Ovary (tissue), 9 donors: Measurements from ENCODE around the gene AVEN. TPM values are rescaled to one million over a fixed set of nuclear protein-coding genes. Genes with fewer than 3 reads are reported as not detected.

ENCODE experiments used
- DNase-seq, 5 donors: peaks; one replicate each; pipeline ENCODE4 v3.0.0-alpha.2; 2019 to 2020
- H3K27ac ChIP-seq, 2 donors: fragments of 200-600 bp; one replicate each; pipeline versions ENCODE4 v1.5.1 to v1.8.0; 2019 to 2022
- H3K27me3 ChIP-seq: fragments of 200-600 bp; one replicate; pipeline ENCODE4 v1.8.0; 2022
- H3K36me3 ChIP-seq: fragments of 200-600 bp; sonication (generic); one replicate; pipeline ENCODE4 v1.5.1; 2019
- H3K4me1 ChIP-seq: one replicate; pipeline ENCODE4 v1.8.1; 2013; ENCODE audit warnings: mild to moderate bottlenecking, moderate library complexity; ENCODE audit not compliant: insufficient read depth
- H3K4me3 ChIP-seq: fragments of 200-600 bp; sonication (generic); one replicate; pipeline ENCODE4 v1.5.1; 2017
- H3K9me3 ChIP-seq, 2 donors: fragments of 200-600 bp in 1 of 2; sonication (generic) in 1 of 2; one replicate each; pipeline versions ENCODE4 v1.5.1 to v1.8.1; 2013 to 2019; ENCODE audit warnings: mild to moderate bottlenecking in 1 of 2, moderate library complexity in 1 of 2
- CTCF ChIP-seq, 3 donors: fragments of 450-650 bp in 2 of 3; fragments of 200-600 bp in 1 of 3; IDR thresholded peaks; one replicate each; pipeline versions ENCODE4 v1.5.1 to v1.8.0; 2016 to 2022; ENCODE audit warnings: antibody characterized with exemption in 3 of 3, mild to moderate bottlenecking in 1 of 3
- EP300 ChIP-seq: sonication (generic); formaldehyde crosslinking; IDR thresholded peaks from one replicate; pipeline ENCODE4 v1.6.1; 2017; ENCODE audit warnings: antibody characterized with exemption
- POLR2A ChIP-seq: fragments of 450-650 bp; IDR thresholded peaks from one replicate; pipeline ENCODE4 v1.6.1; 2017; ENCODE audit warnings: antibody characterized with exemption, mild to moderate bottlenecking, moderate library complexity
- WGBS, 3 donors: extraction: QIAGEN DNeasy Blood & Tissue Kit in 1 of 3; methylation state at CpG; one replicate each; pipeline versions ENCODE4 v1.1.5 to v1.1.7; 2013 to 2017; 5-methylcytosine and 5-hydroxymethylcytosine counted together
- intact Hi-C, 4 donors: fragments of 100-400 bp; cut with DNase I; formaldehyde crosslinking; loops; one replicate each; pipeline versions ENCODE4 v1.11.0 to v1.15.1; 2022 to 2023
- polyA plus RNA-seq, 2 donors: library from polyadenylated mRNA; stranded (reverse); fragments of 200-250 nt in 1 of 2; fragments of 350-450 nt in 1 of 2; fragmentation: Illumina TruSeq in 1 of 2; extraction: RNeasy Lipid Tissue Mini Kit (QIAGEN cat#74804) in 1 of 2; gene quantifications; one replicate each; pipeline ENCODE4 v1.2.3, GENCODE V29; 2013 to 2014
- total RNA-seq, 7 donors: library from RNA; depleted of rRNA in 2 of 7; stranded (reverse); fragments of >200 nt in 2 of 7; fragmentation: NEBNext Ultra II Directional in 3 of 7; extraction: Animal tissue kit (Norgen Biotek cat#: 25700) in 3 of 7; gene quantifications; one replicate each; pipeline versions ENCODE4 v1.1.0 to v1.2.4, GENCODE V29; 2016 to 2023
- donor health status: DM: no; HTN: no; CAD: no; lungs with moderate emphysema.
- donor health status: DM: no; HTN: no; CAD: no.
- donor health status: Bipolar disorder and iron deficiency.
- donor health status: DM: yes; HTN: yes; CAD: no.
- donor health status: DM: no; HTN: no; CAD: no.
- donor health status: DM: yes; HTN: yes; CAD: no.

AVEN gene
- total and polyA plus RNA-seq, 9 donors: 9.0 to 20.9 (median 11.5) TPM

- no peaks in the 10 kb centered on the region for H3K4me1 ChIP-seq
- H3K4me3 ChIP-seq: no peak overlapping the region
- no peak for TF ChIP-seq EP300
- no peak for TF ChIP-seq POLR2A
- no peak for TF ChIP-seq CTCF (IDR thresholded peaks at IDR 0.05)
- no peaks in the 10 kb centered on the region for H3K36me3 ChIP-seq
- no peaks in the 10 kb centered on the region for H3K9me3 ChIP-seq
- intact Hi-C loops: no loop called here
- DNase-seq: no peak
- WGBS, 3 donors: 45 to 47% (median 47%) methylated on average over 9 of the region's 9 CpGs
- H3K27ac ChIP-seq: no peak overlapping the region
- no peaks in the 10 kb centered on the region for H3K27me3 ChIP-seq
Measured at GRCh38 chr15:33834892-33835743, 203.9 kb downstream of the AVEN start.

GRCh38 chr15:33831646-33832045 lies 207.4 kb downstream of the AVEN start:
- TF ChIP-seq CTCF (IDR thresholded peaks at IDR 0.05) (no peak), EP300 (no peak), POLR2A (no peak)
- intact Hi-C loops: no loop called here
- H3K27ac ChIP-seq: no peak overlapping the region
- 79 to 92% (median 90%) methylated on average over 7 of the region's 7 CpGs for WGBS, 3 donors
- no peak for DNase-seq
- H3K4me1 ChIP-seq: no peaks in the 10 kb centered on the region
- no peak overlapping the region for H3K4me3 ChIP-seq
- peaks cover 0 to 5% of the 10 kb centered on the region in 2 donors for H3K9me3 ChIP-seq
- H3K36me3 ChIP-seq: no peaks in the 10 kb centered on the region
- no peaks in the 10 kb centered on the region for H3K27me3 ChIP-seq

GRCh38 chr15:33830351-33830750 lies 208.7 kb downstream of the AVEN start:
- H3K4me3 ChIP-seq: no peak overlapping the region
- TF ChIP-seq EP300: no peak
- no peak for TF ChIP-seq POLR2A
- no peak for TF ChIP-seq CTCF (IDR thresholded peaks at IDR 0.05)
- DNase-seq: no peak
- peaks cover 0 to 5% of the 10 kb centered on the region in 2 donors for H3K9me3 ChIP-seq
- WGBS, 3 donors: 53 to 75% (median 65%) methylated on average over 4 of the region's 4 CpGs
- H3K27me3 ChIP-seq: no peaks in the 10 kb centered on the region
- intact Hi-C loops: no loop called here
- no peak overlapping the region for H3K27ac ChIP-seq
- H3K4me1 ChIP-seq: no peaks in the 10 kb centered on the region
- no peaks in the 10 kb centered on the region for H3K36me3 ChIP-seq

- WGBS, 3 donors: 54 to 83% (median 74%) methylated on average over 4 of the region's 4 CpGs
- Histone ChIP-seq H3K27me3 (no peaks in the 10 kb centered on the region), H3K27ac (no peak overlapping the region), H3K36me3 (no peaks in the 10 kb centered on the region), H3K4me1 (no peaks in the 10 kb centered on the region), H3K4me3 (no peak overlapping the region), H3K9me3 (peaks cover 0 to 5% of the 10 kb centered on the region in 2 donors)
- DNase-seq: no peak
- intact Hi-C loops: no loop called here
- TF ChIP-seq EP300 (no peak), POLR2A (no peak), CTCF (IDR thresholded peaks at IDR 0.05) (no peak)
Measured at GRCh38 chr15:33826201-33826600, 212.8 kb downstream of the AVEN start.
